ENCODE data around the gene SLX4IP.

Gene SLX4IP

GRCh38 chr20:10496465-10496864 lies 61.4 kb downstream of the SLX4IP start:
- DNase-seq (ENCODE audit: low read depth in 2 of 2), result no peak

- no peak for DNase-seq (ENCODE audit: low read depth in 2 of 2)
These were observed 62.2 kb downstream of the SLX4IP start for GRCh38 chr20:10497283-10497682.

- DNase-seq (ENCODE audit: low read depth in 2 of 2), result no peak
These were observed 62.7 kb downstream of the SLX4IP start for GRCh38 chr20:10497791-10498190.

GRCh38 chr20:10498200-10498599 lies 63.1 kb downstream of the SLX4IP start:
- no peak for DNase-seq (ENCODE audit: low read depth in 2 of 2)

GRCh38 chr20:10501402-10501801 lies 66.3 kb downstream of the SLX4IP start:
- DNase-seq (ENCODE audit: low read depth in 2 of 2), result no peak

- no peak for DNase-seq (ENCODE audit: low read depth in 2 of 2)
These were observed 67.0 kb downstream of the SLX4IP start for GRCh38 chr20:10502098-10502526.

- DNase-seq (ENCODE audit: low read depth in 2 of 2), result no peak
These were observed 69.5 kb downstream of the SLX4IP start for GRCh38 chr20:10504608-10504993.

- no peak for DNase-seq (ENCODE audit: low read depth in 2 of 2)
These were observed 70.1 kb downstream of the SLX4IP start for GRCh38 chr20:10504994-10505730.

- DNase-seq (ENCODE audit: low read depth in 2 of 2), result no peak
These were observed 70.7 kb downstream of the SLX4IP start for GRCh38 chr20:10505827-10506226.

GRCh38 chr20:10507052-10507451 lies 71.9 kb downstream of the SLX4IP start:
- no peak for DNase-seq (ENCODE audit: low read depth in 2 of 2)

- DNase-seq (ENCODE audit: low read depth in 2 of 2), result no peak
These were observed 73.0 kb downstream of the SLX4IP start for GRCh38 chr20:10508060-10508459.

GRCh38 chr20:10508468-10509251 lies 73.6 kb downstream of the SLX4IP start:
- no peak for DNase-seq (ENCODE audit: low read depth in 2 of 2)

- no peak for DNase-seq (ENCODE audit: low read depth in 2 of 2)
These were observed 74.3 kb downstream of the SLX4IP start for GRCh38 chr20:10509376-10509775.

GRCh38 chr20:10510216-10510615 lies 75.1 kb downstream of the SLX4IP start:
- no peak for DNase-seq (ENCODE audit: low read depth in 2 of 2)

GRCh38 chr20:10511170-10511508 lies 76.0 kb downstream of the SLX4IP start:
- DNase-seq (ENCODE audit: low read depth in 2 of 2), result no peak

GRCh38 chr20:10511509-10512251 lies 76.6 kb downstream of the SLX4IP start:
- peak; percentile 50 to 53 for DNase-seq (ENCODE audit: low read depth in 2 of 2)

GRCh38 chr20:10513061-10513460 lies 78.0 kb downstream of the SLX4IP start:
- DNase-seq (ENCODE audit: low read depth in 2 of 2), result no peak

- DNase-seq (ENCODE audit: low read depth in 2 of 2), result no peak
These were observed 78.9 kb downstream of the SLX4IP start for GRCh38 chr20:10513931-10514575.

- DNase-seq (ENCODE audit: low read depth in 2 of 2), result no peak
These were observed 81.4 kb downstream of the SLX4IP start for GRCh38 chr20:10516529-10516928.

GRCh38 chr20:10519361-10520046 lies 84.4 kb downstream of the SLX4IP start:
- DNase-seq (ENCODE audit: low read depth in 2 of 2), result no peak

- no peak for DNase-seq (ENCODE audit: low read depth in 2 of 2)
These were observed 85.4 kb downstream of the SLX4IP start for GRCh38 chr20:10520528-10520927.

Measured in stimulated activated CD8-positive, alpha-beta memory T cell treated with anti-CD3 and anti-CD28 coated beads, Interleukin-2, amount 100 ng/mL, for 1 hour (primary cell).